GM11168 (cell line): ENCODE data around the gene LENG9.
"Not testable (repeated sequence)": the region's sequence is repeated elsewhere in the genome, so short reads cannot be mapped to it uniquely, and the experiment has no call there.

ENCODE experiments used
- in situ Hi-C: fragments of 300-500 bp; cut with MboI; formaldehyde crosslinking; loops from one replicate; pipeline ENCODE4 v1.12.0; 2022; ENCODE audit warnings: low sequenced_read_pairs; ENCODE audit not compliant: unreplicated experiment

LENG9 gene

DNA sequence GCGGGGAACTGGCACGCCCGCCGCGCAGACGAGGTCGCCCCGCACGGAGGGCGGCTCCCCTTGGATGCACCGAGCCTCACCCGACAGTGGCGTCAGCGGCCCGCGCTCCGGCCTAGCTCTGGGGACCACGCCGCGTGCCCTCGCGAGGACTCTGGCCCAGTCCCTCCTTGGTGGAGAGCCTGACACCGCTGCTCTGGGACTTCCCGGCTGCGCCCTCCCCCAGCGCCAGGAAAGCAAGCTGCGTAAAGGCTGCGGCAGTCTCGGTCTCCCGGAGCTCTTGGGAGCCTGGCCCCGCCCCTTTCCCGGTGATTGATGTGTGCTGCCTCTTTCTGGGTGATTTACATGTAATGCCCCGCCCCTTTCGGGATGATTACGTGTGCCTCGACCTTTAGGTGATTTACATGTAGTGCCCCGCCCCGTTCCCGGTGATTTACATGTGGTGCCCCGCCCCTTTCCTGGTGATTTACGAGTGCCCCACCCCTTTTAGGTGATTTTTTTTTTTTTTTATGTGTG, at the start of gene LENG9:
LENG9 (minus strand) TSS at position 248 of the 513 bp plus-strand sequence. CDS start 252 bp downstream, outside the sequence.
- in situ Hi-C loops: no loop called here

DNA sequence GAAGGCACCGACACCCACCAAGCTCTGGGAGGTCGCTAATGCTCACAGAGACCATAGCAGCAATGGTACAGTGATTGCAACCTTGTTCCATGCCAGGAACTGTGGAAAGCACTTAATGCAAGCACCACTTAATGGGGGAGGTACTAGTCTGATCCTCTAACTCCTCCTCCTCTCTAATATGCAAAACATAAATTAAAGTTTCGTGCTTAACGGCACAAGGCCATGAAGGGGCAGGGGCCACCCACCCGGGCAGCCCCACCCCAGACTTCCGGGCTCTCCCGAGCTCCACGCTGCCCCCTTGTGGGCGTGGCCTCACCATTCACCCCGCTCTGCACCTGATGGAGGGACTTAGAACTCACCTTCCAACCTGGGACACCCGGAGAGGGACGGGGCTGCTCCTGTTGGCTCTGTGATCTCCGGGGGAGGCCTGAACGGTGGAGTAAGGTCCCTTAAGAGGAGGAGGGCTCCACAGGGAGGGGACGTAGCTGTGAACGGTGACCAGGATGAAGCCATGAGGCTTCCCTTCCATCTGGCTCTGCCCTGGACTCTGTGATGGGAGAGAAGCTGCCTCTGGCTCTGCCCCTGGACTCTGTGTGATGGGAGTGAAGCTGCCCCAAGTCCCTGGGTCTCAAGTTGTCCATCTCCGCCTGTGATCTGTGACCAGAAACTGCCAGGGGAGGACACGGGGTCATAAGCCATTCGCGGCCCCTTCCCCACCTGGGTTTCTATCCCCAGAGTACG, 45.8 kb upstream of the LENG9 start:
- in situ Hi-C loops: loop anchor here (5.0 kb wide), 1 partner anchor 147 kb away; the partner anchor contains the start of gene LAIR1

DNA sequence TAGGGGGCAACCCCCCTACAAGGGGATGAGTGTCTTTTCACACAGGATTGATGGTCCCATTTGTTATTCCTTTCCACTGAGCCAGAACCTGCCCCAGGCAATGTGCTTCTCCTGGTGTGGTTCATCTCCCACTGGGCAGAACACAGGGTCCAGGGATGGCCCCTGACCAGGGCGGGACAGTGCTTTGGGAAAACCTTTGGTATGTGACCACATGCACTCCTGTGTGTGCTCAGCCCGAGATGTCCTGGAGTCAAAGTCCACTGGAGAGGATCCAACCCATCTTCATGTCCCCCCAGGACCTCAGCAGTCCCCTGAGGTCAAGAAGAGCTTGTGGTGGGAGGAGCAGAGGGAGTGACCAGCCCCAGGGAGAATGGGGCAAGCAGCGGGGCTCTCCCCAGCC, 44.9 kb upstream of the LENG9 start:
- in situ Hi-C loops: loop anchor here (5.0 kb wide), 1 partner anchor 146 kb away; the partner anchor contains the start of gene LAIR1

DNA sequence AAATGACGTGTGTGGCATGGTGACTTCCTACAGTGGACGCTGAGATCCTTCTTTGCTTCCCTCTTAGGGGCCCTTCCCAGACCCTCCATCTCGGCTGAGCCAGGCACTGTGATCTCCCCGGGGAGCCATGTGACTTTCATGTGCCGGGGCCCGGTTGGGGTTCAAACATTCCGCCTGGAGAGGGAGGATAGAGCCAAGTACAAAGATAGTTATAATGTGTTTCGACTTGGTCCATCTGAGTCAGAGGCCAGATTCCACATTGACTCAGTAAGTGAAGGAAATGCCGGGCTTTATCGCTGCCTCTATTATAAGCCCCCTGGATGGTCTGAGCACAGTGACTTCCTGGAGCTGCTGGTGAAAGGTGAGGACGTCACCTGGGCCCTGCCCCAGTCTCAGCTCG, 44.2 kb upstream of the LENG9 start:
- in situ Hi-C loops: loop anchor here (5.0 kb wide), 1 partner anchor 146 kb away; the partner anchor contains the start of gene LAIR1

DNA sequence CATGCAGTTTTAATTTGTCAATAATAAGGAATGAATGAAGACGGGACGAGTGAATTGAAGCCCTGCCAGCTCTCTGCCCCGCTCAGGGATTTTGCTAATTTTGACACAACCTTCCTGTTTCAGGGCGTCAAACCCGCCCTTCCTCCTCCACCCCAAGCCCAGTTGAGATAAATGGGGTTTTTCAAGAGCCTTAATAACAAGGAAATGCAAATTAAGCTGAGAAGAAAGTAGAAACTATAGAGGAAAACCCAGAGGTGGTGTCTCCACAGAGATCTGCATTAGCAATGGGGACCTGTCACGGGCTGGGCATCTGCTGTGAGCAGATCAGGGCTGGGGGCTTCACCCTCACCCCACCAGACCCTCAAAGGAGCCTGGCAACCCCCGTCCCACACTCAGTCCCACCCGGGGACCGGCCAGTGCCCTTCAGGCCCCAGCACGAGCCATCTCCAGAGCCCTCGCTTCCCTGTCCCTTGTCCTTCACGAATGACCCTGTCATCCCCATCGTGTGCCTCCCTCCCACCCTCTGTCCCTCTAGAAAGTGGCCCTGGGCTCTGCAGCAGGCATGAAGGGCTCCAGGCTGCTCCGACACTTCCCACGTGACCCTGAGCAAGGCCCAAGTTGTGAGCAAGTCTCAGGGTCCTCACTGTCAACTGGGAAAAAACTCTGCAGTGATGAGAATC, 43.6 kb upstream of the LENG9 start:
- in situ Hi-C loops: loop anchor here (5.0 kb wide), 1 partner anchor 145 kb away; the partner anchor contains the start of gene LAIR1

DNA sequence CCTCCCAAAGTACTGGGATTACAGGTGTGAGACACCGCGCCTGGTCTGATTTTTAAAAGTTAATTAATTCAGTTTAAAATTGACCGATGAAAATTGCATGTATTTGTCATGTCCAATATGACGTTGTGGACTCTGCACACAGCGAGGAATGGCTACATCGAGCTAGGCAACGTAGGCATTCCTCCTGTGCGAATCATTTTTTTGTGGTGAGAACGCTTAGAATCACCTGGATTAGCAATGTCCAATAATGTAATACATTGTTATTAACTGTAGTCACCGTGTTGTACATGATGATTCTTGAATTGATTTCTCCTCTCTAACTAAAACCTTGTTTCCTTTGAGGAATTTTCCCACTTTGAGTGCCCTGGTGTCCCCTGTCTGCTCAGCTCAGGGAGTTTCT, 42.5 kb upstream of the LENG9 start:
- in situ Hi-C loops: loop anchor here (5.0 kb wide), 1 partner anchor 144 kb away; the partner anchor contains the start of gene LAIR1

DNA sequence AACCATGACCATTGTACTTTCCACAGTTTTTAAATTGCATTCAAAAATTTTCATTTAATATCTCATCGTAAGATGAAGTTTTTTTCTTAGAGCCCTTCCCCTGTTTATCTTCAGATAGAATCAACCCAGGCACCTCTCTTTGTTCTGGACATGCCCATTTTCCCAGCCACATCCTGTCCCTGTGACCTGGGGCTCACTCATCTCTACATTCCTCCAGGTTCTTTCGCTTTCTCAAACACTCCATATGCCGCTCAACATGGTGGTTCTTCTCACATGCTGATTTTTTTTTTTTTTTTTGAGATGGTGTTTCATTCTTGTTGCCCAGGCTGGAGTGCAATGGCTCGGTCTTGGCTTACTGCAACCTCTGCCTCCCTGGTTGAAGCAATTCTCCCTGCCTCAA, 42.0 kb upstream of the LENG9 start:
- in situ Hi-C loops: loop anchor here (5.0 kb wide), 1 partner anchor 143 kb away; the partner anchor contains the start of gene LAIR1

DNA sequence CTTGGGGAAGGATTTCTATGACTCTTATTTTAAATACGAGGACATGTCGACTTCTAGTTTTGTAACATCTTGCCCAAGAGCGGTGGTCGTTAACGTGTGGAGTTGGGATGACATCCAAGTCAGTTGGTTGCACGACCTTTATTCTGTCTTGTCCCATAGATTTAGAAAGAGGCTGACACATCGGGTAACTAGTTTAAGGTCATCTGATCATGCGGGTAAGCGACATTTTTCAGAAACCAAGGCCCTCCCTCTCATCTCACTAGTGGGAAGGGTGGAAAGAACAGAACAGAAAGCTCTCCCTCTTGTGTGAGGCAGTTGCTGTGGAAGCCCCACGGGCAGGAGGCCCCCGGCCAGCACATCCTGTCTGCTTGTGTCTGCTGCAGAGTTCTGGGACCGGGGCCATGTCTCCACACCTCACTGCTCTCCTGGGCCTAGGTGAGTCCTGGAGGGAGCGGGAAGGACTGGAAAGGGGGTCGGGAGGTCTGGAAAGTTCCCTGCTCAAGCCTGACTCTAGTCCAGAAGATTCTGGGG, 39.0 kb upstream of the LENG9 start, which contains the start of gene LAIR2:
LAIR2 (plus strand) TSS at position 314 of the 531 bp plus-strand sequence; CDS start at position 402, 88 bp downstream.
- in situ Hi-C loops: no loop called here

DNA sequence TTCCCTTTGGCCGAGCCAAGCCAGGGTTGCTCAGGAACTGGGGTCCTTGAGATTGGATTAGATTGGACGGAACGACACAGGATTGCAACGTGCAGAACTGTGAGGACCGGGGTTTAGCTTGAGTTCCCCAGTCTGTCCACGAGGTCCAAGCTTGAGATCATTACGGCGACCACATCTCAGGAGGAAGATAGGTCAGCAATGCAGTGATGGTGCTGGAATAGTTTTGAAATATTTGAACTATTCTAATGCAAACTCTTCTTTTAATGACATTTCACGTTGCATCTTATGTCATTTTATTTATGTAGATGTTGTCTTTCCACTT, 34.8 kb upstream of the LENG9 start:
- in situ Hi-C loops: not testable (repeated sequence)

DNA sequence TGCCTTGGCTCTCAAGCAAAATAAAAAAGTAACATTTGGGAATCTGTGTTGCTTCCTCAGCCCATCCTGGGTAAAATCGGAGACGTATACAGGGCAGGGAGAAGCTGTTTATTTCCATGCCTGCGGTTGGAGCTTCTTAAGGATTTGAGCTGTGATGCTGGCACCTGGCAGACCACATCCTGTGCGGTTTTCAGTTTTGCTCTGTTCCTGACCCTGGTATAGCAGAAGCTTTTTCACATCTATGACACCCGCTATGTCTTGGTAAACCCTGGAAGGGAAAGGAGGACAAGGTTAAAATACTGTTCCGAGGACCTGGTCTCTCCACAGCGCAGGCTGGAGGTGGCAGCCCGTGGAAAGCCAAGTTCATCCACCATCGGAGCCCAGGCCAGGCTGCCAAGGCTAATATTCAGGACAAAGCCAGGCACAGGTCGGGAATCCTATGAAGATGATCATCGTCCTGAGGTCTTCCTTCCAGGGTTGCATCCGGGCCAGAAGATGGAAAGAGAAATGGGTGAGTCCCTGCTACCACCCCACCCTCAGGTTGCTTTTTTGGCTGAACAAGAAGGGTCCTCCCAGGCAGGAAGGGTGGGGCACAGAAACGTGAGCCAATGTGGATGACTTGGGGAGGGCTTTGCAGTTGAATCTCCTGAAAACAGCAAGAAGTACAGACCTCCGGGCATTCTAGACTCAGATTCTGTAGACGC, 34.3 kb upstream of the LENG9 start:
- in situ Hi-C loops: not testable (repeated sequence)

DNA sequence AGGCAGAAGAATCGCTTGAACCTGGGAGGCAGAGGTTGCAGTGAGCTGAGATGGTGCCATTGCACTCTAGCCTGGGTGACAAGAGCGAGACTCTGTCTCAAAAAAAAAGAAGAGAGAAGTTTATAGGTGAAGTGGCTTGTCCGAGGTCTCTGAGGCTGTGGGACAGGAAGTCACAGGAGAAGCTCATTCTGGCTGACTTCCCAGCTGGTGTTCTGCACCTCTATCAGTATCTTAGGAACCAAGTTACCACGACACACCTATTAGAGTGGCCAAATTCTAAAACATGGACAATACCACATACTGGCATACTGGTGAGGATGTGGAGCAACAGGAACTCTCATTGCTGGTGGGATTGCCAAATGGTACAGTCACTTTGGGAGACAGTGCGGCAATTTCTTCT, 31.7 kb upstream of the LENG9 start:
- in situ Hi-C loops: not testable (repeated sequence)

DNA sequence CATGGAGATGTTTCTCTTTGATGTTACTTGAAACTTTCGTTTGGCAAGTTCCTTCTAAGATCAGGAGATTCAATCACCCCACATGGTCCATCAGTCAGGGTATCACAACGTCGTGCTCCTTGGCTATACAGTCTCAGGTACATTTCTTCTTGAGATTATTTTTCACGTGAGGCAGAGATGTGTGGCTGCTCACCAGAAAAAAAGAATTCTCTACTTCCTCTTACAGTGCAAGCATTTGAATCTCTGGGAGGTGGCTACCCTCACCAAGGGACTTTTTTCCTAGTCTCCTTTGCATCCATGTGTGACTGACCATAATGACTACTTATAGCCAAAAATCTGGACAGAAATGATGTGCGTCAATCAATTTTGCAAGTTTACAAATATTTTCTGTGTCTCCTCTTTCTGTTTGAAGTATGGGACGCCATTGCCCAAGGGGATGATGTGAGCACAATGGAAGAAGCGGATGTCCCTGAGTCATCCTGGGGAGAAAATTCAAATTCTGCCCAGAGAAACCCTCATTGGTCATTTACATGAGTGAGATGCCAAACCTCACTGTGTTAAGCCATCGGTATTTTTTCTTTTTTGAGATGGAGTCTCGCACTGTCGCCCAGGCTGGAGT, 30.5 kb upstream of the LENG9 start:
- in situ Hi-C loops: no loop called here

DNA sequence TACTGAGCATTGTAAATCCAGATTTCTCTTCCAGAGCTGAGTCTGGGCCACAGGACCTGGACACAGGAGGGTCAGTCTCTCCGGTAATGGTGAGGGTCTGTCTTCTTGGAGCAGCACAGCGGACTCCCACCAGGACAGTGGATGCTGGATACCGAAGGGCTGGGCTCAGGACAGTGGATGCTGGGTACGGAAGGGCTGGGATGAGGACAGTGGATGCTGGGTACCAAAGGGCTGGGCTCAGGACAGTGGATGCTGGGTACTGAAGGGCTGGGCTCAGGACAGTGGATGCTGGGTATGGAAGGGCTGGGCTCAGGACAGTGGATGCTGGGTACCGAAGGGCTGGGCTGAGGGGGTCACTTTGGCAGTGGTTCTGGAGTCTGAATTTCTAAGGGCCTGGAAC, 29.5 kb upstream of the LENG9 start:
- in situ Hi-C loops: not testable (repeated sequence)

DNA sequence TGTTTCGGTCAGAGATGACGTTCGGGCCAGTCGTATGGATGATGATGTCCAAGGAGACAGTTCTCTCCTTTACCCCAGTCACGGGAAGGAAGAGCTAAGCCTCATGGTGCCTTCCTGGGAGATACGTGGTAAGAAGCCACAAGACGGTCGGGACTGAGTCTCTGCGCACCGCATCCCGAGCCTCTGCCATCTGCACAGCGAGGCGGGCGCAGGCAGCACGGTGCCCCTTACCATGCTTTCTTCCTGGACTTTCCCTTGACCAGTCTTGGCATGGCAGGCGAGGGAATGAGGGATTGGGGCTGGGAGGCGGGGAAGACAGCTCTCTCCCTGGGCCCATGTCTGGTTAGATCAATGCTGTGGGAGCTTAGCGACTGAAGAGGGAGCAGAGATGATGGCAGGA, 29.0 kb upstream of the LENG9 start:
- in situ Hi-C loops: no loop called here

DNA sequence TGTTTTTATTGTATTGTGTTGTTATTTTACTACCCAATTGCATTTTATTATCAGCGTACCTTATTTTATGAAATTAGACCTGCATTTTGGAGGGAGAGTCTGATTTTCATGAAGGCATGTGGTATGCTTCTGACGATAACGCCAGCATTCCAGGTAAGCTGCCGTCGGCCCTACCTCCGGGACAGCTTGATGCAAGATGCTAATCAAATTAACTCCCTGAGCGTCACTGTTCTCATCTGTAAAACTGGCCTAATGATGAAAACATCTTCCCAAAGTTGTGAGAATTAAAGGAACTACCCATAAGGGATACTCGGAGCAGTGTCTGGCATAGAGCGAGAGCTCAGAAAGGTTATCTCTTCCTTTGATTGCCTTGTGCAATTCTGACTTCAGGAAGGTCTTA, 26.2 kb upstream of the LENG9 start:
- in situ Hi-C loops: no loop called here

DNA sequence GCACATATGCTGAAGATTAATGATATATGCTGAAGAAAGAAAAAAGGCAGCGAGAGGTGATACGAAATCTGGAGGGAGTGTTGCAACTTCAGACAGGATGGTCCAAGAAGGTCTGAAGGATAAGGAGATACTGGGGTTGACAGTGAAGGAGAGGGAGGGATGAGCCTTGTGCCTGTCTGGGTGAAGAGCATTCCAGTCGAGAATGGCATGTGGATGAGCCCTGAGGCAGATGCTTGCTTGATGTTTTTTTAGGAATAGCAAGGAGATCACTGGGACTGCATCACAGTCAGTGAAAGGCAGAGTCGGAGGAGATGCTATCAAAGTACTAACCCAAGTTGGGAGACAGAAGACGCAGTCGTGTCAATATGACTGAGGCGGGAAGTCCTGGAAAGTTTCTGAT, 25.8 kb upstream of the LENG9 start:
- in situ Hi-C loops: no loop called here

DNA sequence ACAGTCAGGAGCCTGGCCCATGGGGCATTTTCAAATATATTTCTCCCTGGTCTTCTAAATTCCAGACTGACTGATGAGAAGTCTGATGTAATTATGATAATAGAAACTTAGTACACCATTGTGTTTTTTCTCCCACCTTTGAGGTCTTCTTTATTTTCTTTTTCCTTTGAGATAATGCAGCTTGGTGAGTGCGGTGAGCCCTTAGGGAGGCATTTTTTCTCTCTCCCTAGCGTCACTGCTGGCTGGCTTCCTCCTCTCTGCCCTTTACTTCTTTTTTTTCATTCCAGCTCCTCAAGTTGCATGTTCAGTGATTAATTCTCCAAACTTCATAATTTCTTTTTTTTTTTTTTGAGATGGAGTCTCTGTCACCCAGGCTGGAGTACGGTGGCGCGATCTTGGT, 22.3 kb upstream of the LENG9 start:
- in situ Hi-C loops: no loop called here

DNA sequence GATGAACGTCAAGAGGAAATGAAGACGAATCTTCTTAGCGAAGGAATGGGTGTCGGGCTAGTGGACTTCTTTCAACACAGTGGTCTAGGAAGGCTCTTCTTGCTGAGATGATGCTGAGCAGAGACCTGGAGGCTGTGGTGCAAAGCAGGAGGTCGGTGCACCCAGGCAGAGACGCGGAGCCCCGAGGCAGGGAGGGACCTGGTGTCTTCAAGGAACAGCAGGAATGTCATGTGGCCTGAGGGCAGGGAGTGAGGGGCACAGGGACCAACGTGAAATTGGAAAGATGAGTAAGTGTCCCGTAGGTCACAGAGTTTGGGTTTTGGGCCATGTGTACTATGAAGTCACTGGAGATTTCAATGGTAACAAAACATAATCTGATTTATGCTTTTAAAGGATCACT, 20.9 kb upstream of the LENG9 start:
- in situ Hi-C loops: no loop called here

DNA sequence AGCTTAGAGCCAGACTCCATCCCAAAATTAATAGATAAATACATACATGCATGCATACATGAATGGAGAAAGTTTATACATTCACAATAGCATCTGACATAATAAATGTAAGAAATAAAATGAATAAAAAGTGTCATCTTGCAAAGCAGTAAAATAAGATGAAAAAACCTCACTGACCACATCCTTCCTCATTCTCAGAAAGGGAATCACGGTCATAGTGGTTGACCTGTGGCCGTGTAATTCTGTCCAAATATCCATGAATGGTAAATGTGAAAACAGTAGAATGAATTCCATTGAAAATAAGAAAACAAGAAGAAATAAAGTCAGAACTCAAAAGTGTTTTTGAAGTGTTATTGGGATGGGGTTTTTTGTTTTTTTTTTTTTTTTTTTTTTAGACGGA, 19.3 kb upstream of the LENG9 start:
- in situ Hi-C loops: no loop called here
